GM12891 (cell line): ENCODE measurements around the gene KCNIP2.

ENCODE experiments used
- DNase-seq: peaks from one replicate; pipeline ENCODE4 v3.0.0; 2011; ENCODE audit warnings: low spot score; ENCODE audit not compliant: insufficient read length
- FAIRE-seq: peaks from 2 replicates; lab custom pipeline; 2011; peaks lifted over from hg19 to GRCh38; lab: Jason Lieb, UNC
- PAX5 ChIP-seq: IDR thresholded peaks from 2 replicates; pipeline ENCODE4 v1.6.1; 2011; ENCODE audit warnings: low read length, moderate library complexity, mild to moderate bottlenecking; ENCODE audit not compliant: insufficient read depth, severe bottlenecking
- POLR2A ChIP-seq: IDR thresholded peaks from 2 replicates; pipeline ENCODE4 v1.6.1; 2011; ENCODE audit warnings: low read depth, low read length, control low read depth
- POLR2AphosphoS5 ChIP-seq: IDR thresholded peaks from 2 replicates; pipeline ENCODE4 v1.6.1; 2011; ENCODE audit warnings: low read depth, low read length, control low read depth
- POU2F2 ChIP-seq: IDR thresholded peaks from 2 replicates; pipeline ENCODE4 v1.6.1; 2011; ENCODE audit warnings: low read depth, mild to moderate bottlenecking, control low read depth, low read length, moderate library complexity
- SPI1 ChIP-seq: IDR thresholded peaks from 2 replicates; pipeline ENCODE4 v1.6.1; 2011; ENCODE audit warnings: low read depth, low read length, control low read depth
- TAF1 ChIP-seq: IDR thresholded peaks from 2 replicates; pipeline ENCODE4 v1.6.1; 2011; ENCODE audit warnings: low read depth, low read length, control low read depth

The KCNIP2 gene

GRCh38 chr10:101880232-101880573 lies 36.6 kb upstream of the KCNIP2 start:
- TF ChIP-seq PAX5 (no peak), POU2F2 (no peak), POLR2AphosphoS5 (no peak), SPI1 (no peak), POLR2A (no peak), TAF1 (no peak)
- FAIRE-seq (no peak), DNase-seq (no peak)

- no peak for DNase-seq
- no peak for TF ChIP-seq PAX5
- no peak for TF ChIP-seq POLR2A
- TF ChIP-seq POU2F2: no peak
- TF ChIP-seq POLR2AphosphoS5: no peak
- no peak for TF ChIP-seq TAF1
- TF ChIP-seq SPI1: no peak
- no peak for FAIRE-seq
Observed at GRCh38 chr10:101879456-101880231, 36.0 kb upstream of the KCNIP2 start.

GRCh38 chr10:101878869-101879268 lies 35.3 kb upstream of the KCNIP2 start:
- FAIRE-seq: no peak
- no peak for DNase-seq
- no peak for TF ChIP-seq POLR2A
- TF ChIP-seq PAX5: no peak
- TF ChIP-seq SPI1: no peak

DNA sequence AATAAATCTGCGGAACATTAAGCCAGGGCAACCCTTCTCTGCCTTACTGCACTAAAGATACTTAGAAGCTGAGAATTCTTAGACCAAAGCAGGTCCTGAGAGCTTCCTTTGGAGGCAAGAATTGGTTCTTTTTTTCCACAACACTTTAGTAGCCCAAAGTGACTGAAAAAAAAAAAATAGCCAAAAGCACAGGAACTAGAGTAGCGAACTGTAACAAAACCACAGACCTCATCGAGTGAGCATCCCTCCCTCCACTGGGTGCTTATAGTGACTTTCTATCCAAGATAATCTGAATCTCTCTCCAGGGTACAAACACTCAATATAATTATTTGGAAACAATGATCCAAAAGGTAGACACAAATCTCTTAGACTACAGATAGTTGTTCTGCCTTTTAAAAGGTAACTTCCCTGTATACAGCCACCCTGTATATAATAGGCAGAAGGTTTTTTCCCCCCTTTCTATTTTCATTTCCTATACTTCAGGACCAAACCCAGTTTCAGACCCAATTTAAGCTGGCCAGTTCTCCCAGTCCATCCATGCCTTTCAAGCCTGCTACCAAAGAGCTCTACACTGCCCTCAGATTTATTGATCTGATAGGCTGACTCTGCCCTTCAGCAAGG lies 31.6 kb upstream of the KCNIP2 start:
- no peak for DNase-seq
- FAIRE-seq: peak; percentile 67
- no peak for TF ChIP-seq POLR2A
- TF ChIP-seq TAF1: no peak
- no peak for TF ChIP-seq SPI1
- no peak for TF ChIP-seq POU2F2
- TF ChIP-seq PAX5: no peak
- TF ChIP-seq POLR2AphosphoS5: no peak

DNA sequence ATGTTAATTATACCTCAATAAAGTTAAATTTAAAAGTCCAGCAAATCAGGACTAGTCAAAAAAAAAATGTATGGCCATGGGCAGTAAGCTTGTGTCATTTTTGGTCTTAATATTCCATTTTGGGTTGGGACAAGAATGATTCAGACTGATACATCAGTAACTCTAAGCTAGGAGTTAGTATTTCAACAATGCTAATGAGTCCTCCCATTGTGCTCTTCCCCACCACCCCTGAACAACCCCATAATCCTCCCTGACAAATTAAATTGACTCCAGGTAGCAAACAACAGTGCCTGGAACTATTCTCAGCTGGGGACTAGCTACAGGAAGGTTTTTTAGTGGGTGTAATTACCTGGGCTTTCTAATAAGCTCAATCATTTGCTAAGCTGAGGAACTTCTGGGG lies 30.7 kb upstream of the KCNIP2 start:
- FAIRE-seq (no peak), DNase-seq (no peak)
- TF ChIP-seq POLR2AphosphoS5 (no peak), PAX5 (no peak), POLR2A (no peak), POU2F2 (no peak), TAF1 (no peak), SPI1 (no peak)

DNA sequence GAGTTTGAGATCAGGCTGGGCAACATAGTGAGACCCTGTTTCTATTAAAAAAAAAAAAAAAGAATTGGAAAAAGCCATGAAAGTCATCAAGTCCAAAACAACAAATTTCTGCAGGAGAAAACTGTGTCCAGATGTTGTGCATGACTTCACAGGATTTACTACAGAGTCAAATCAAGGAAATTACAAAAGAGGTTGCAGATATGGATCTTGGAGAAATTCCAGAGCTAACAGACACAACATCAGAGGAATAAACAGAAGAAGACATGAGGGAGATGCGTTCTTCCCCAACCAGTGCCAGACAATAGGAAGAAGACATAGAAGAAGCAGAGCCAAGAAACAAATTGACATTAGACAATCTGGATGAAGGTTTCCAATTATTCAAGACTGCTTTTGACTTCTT lies 24.3 kb upstream of the KCNIP2 start:
- FAIRE-seq (peak; percentile 28), DNase-seq (no peak)
- no peak for TF ChIP-seq POLR2A
- TF ChIP-seq PAX5: no peak
- TF ChIP-seq SPI1: no peak
- no peak for TF ChIP-seq POLR2AphosphoS5
- no peak for TF ChIP-seq POU2F2
- TF ChIP-seq TAF1: no peak

DNA sequence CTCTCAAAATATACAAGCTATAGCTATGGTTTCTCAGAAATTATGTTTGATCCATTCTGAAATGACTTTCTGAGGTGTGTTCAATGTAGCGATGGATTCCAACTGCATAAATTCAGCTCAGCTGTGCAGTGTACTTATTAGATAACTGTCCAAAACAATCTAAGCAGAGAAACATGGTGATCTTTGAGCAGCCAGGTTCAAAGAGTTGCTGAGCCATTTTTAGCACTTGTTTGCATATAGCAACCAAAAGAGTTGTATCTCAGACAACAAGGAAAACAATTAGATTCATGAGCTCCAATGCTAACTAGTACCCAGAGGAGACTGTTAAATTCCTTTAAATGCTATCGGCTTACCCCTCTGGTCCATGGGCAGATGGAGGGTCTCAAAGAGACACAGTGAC lies 15.9 kb upstream of the KCNIP2 start:
- FAIRE-seq (no peak), DNase-seq (no peak)

DNA sequence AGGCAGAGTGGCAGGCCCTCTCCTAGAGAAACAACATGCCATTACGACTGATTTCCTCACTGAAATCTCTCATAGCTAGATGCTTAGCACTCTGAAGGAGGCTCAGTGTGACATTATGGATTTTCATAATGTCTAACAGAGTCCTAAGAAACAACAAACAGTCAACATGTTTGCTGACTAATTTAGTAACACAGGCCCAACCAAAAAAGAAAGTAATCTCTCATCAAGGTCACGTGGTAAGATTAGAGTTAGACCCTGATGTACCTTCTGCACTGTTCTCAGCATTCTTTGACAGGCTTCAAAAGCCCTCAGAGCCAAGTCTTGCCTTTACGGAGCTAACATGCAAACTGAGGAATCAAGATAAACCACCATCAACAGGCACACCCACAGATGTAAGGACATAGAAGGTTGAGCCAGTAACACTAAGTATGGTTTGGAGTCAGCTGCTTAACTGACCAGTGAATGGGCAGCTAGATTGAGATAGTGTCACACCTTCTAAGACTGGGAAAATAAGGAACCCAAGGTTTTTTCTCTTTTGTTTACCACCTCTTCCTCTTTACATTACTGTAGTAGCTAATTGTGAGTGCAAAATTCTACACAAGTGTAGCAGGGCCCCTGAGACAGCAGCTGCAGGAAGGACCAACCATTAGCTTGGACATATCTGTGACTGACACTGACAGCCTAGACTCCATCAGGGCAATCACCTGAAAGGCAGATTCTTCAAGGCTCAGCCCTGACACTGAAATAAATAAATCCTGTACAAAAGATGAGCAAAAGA lies 15.3 kb upstream of the KCNIP2 start:
- peak; percentile 97 for FAIRE-seq
- DNase-seq: no peak
- 0 out of 2 replicates have a peak, but pooled peaks have one; percentile 28 for TF ChIP-seq SPI1
- TF ChIP-seq POU2F2: no peak

More for the DNA sequence above, 15.9 kb upstream of the KCNIP2 start:
- no peak for TF ChIP-seq POU2F2
- TF ChIP-seq POLR2AphosphoS5: no peak
- no peak for TF ChIP-seq POLR2A
- no peak for TF ChIP-seq PAX5
- no peak for TF ChIP-seq TAF1
- TF ChIP-seq SPI1: no peak

- FAIRE-seq: peak; percentile 54
- TF ChIP-seq PAX5 (no peak), POU2F2 (no peak), TAF1 (no peak), POLR2A (no peak), SPI1 (no peak), POLR2AphosphoS5 (no peak)
- DNase-seq: no peak
Observed at GRCh38 chr10:101857802-101858476, 14.3 kb upstream of the KCNIP2 start.
